Glomerular endothelial cell (primary cell): ENCODE measurements around the gene GDPGP1. TPM values are rescaled to one million over a fixed set of nuclear protein-coding genes. Genes with fewer than 3 reads are reported as not detected.
"Not testable (repeated sequence)": the region's sequence is repeated elsewhere in the genome, so short reads cannot be mapped to it uniquely, and the experiment has no call there.

Source experiments
- DNase-seq: peaks from one replicate; pipeline ENCODE4 v3.0.0-alpha.2; 2011; ENCODE audit warnings: low read depth, low spot score; ENCODE audit errors: extremely low read depth
- total RNA-seq: library from RNA; depleted of rRNA; stranded (reverse); fragments of >200 nt; gene quantifications from 2 replicates; pipeline ENCODE4 v1.2.3, GENCODE V29; 2015

GDPGP1 gene, protein sequence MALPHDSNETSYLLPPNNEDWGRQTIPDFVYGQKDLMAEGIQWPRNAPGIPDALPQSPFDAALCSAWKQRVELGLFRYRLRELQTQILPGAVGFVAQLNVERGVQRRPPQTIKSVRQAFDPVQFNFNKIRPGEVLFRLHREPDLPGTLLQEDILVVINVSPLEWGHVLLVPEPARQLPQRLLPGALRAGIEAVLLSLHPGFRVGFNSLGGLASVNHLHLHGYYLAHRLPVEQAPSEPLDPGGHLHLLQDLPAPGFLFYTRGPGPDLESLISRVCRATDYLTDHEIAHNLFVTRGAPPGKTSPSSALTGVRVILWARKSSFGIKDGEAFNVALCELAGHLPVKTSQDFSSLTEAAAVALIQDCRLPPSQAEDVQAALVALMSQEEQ
- total RNA-seq, result 12.4 and 16.4 TPM in 2 replicates

DNA sequence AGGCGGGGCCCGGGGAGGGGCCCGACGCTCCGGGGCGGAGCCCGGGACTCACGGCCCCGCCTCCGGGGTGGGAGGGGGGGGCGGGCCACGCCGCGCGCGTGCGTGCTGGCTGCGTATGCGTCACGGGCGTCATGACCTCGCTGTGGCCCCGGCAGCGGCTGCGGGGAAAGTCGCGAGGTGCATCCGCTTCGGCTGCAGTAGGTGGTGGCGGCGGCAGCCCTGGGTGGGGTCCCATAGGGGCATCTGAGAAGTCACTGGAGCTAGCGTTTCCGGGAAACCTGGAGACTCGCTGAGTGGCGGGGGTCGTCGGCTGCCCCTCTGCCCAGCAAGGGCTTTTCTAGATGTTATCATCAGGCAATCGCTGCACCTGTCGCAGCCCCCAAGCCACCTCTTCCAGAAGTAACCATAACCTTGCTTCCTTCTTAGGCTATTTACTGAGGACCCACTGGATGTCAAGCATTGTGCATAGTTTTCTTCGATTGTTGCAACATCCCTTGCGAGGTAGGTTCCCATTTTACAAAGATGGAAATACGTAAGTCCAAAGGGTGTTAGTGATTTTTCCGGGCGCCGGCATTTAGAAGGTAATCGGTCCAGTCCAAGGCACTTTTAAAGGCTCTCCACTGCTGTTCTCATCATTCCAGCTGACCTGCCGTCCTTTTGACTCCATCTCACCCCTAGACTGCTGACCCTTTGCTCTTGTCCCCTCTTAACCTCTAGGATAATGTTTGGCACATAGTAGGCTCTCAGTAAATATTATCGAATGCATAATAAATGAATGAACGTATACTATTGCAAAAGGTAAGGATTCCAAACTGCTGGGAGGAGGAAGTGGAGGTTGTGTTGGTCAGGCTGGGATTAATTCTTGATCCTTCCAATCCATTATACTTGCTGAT, at the start of gene GDPGP1:
GDPGP1 (plus strand) TSS at position 114 of the 893 bp plus-strand sequence. CDS start 6,700 bp downstream, outside the sequence.
- no peak for DNase-seq

DNA sequence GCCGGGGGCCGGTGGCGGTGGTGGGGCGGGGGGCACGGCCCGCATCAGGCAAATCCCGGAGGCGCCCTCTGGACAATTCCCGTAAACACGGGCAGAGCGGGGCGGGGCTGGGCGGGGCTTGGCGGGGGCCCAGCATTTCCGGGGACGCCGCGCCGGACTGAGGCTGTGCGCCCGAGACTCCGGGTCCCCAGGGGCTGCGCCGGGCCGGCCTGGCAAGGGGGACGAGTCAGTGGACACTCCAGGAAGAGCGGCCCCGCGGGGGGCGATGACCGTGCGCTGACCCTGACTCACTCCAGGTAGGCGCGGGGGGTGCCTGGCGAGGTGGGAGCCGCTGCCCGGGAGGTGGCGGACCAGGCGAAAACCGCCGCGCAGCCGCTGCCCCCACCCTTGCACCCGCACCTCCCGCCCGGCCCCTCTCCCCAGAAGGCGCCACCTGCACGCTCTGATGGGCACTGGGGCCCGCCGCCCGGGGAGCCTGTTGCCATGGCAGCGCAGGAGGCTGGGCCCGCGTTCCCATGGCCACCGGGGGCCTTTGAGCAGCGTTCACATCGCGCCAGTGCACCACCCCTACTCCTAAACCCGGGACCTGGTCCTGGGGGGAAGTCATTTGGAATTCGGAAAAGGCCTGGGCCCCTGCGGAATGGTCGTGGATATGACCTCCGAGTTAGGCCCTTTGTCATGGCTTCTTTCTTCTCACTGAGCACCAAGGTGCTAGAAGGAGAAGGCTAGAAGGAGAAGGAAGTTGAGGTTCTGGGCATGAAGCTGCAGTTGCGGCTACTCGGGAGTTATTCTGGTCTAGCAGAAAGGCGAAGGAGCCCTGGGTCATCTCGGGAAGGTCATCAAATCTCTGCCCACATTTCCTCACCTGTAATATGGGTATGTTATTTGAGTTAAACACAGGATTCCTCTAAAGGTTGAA, 49.0 kb upstream of the GDPGP1 start:
- no peak for DNase-seq

DNA sequence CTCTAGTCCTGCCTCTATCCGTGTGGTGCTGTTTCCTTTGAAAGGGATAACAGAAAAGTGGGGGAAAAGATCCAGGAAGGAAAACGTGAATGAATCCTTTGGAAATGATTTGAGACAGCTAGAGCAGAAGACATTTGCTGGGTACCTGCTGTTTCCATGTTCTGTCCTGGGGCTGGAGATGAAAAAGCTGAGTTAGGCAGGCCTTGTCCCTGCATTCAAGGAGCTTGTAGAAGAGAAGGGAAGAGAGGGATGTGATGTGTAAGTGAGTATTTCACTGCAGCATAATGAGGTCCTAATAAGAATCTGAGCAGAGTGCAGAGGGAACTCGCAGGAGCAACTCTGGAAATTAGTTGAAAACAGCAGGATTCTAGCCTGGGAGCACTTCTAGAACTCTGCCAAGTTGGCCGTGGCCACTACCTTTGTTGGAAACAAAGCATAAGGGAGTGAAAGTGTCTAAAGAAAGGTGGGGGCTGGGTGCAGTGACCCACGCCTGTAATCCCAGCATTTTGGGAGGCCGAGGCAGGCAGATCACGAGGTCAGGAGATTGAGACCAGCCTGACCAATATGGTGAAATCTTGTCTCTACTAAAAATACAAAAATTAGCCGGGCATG, 46.6 kb upstream of the GDPGP1 start:
- DNase-seq, result no peak

DNA sequence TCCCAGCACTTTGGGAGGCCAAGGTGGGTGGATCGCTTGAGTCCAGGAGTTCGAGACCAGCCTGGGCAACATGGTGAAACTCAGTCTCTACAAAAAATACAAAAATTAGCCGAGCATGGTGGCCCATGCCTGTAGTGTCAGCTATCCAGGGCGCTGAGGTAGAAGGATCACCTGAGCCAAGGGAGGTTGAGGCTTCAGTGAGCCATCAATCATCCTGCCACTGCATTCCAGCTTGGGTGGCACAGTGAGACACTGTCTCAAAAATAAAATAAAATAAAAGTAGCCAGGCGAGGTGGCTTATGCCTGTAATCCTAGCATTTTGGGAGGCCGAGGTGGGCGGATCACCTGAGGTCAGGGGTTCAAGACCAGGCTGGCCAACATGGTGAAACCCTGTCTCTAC, 45.9 kb upstream of the GDPGP1 start:
- not testable (repeated sequence) for DNase-seq

DNA sequence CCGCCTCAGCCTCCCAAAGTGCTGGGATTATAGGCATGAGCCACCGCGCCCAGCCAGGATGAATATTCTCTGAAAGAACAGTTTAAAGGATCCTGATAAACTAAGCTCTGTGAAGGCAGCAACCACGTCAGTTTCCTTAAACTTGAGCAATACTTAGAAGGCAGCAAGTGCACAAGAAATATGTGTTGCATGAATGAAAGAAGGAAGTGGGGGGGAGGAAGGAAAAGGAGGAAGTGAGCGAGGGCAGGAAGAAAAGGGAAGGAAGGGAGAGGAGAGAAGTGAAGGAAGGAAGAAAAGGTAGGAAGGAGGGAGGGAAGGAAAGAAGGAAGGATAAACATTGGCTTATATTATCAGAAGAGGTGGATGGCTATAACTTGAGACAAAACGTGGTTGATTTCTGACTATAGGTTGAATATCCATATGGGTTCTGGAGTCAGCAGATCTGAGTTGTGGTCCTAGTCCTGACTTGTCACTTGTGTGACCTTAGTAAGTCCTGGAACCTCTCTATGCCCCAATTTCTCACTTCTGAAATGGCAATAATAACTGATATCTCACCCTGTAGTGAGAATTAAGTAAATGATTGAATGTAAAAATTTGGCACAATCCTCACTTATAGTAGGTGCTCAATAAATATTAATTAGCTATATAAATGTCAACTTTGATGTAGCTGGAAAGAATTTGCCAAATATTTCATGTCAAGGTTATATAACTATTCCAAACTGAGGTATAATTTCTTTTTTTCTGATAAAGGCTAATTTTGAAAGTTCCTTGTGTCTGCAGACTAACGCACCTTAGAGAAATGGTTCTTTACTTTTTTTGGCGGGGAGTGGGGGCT, 44.9 kb upstream of the GDPGP1 start:
- no peak for DNase-seq

DNA sequence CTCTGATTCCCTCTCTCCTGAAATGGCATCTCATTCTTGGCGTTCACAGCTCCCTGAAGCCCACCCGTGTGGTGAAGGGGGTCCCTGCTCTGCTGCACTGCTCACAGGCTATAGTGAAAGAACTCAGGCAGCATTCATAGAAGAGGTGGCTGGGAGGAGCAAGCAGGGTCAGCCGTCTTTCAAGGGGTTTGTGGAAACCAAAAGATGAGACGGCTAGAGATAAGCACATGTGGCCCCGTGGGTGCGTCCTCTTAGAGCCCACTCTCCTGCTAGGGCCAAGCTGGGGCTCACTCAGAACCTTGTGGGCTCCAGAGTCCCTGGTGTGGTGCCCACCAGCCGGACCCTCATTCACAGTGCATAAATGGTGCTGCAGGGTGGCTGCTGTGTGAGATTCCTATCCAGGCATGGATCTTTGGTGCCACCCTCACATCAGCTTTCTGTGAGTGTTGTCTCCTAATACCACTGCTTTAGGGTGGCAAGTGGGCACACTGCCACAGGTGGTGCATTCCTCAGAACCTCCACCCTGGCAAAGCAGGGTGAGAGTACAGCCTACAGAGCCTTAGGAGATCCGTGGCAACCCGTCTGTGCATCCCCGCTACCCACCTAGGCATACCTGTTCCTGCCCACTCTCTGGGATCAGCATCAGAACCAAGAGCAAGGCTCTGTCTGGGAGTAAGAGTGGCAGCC, 44.1 kb upstream of the GDPGP1 start:
- DNase-seq, result no peak

DNA sequence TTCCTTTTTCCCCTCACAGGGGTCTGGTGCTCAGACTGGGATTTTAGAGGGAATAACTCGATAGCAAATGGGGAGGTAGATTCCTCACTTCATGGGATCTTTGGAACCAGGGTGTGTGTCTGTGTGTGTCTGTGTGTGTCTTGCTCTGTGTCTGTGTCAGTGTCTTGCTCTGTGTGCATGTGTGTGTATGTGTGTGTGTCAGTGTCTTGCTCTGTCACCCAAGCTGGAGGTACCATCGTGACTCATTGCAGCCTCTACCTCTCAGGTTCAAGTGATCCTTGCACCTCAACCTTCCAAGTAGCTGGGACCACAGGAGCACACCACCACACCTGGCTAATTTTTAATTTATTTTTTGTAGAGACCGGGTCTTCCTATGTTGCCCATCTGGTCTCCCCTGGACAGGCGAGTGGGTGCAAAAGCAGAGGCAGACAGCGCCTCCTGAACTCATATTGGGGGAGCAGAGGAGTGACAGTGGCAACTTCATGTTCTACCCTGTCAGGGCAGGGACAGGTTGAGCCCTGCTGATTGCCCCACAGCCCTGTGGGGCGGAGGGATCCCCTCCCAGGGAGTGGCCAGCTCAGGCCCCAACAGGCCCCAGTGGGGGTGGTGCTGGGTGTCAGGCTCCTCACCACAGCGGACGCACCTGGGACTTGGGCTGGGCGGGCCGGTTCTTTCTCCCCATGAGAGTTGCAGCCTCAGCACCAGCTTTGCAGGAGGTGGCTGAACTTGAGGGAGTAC, 43.2 kb upstream of the GDPGP1 start:
- DNase-seq, result no peak

DNA sequence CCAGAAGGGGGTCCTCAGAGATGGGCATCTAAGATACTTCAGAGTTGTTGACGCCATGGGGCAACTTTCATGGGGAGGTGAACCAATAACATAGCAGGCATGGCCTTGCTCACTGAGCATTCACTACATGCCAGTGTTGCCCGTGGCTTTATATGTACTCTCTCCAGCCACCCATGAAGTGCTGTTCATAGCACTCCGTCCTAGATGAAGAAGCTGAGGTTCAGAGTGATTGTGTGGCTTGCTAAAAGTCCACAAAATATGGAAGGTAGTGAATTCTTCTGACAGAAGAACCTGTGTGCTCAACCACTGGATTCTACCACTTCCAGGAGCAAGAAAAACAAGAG, 42.7 kb upstream of the GDPGP1 start:
- no peak for DNase-seq

DNA sequence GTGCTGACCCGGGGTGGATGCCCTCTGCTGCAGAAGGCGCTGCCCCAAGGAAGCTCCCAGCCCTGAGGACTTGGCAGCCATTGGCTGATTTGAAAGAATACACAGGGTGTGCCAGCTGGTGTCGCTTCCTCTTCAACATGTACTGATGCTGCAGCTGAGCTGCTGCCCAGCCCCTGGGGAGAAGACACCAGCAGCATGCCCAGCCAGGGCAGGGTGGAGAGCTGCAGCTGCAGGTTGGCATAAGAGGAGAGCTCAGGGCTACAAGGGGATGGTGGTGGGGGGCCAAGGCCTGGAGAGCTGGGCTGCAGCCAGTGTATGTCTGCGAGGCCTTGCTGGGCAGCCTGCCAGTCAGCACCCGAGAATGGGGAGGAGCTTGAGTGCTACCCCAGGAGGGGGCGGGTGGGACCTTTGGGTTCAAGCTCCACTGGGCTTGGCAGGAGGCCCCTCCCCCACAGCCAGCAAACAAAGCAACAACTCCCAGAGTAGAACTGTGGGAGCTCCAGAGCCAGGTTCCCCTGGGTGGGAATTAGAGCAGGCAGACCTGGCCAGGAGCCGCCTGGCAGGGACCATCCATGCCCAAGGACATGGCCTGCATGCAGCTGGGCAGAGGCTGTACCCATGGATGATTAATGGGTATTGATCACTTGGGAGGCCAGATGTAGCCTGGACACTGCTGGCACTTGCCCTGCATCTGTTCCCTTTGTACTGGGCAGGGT, 42.1 kb upstream of the GDPGP1 start:
- DNase-seq, result no peak

DNA sequence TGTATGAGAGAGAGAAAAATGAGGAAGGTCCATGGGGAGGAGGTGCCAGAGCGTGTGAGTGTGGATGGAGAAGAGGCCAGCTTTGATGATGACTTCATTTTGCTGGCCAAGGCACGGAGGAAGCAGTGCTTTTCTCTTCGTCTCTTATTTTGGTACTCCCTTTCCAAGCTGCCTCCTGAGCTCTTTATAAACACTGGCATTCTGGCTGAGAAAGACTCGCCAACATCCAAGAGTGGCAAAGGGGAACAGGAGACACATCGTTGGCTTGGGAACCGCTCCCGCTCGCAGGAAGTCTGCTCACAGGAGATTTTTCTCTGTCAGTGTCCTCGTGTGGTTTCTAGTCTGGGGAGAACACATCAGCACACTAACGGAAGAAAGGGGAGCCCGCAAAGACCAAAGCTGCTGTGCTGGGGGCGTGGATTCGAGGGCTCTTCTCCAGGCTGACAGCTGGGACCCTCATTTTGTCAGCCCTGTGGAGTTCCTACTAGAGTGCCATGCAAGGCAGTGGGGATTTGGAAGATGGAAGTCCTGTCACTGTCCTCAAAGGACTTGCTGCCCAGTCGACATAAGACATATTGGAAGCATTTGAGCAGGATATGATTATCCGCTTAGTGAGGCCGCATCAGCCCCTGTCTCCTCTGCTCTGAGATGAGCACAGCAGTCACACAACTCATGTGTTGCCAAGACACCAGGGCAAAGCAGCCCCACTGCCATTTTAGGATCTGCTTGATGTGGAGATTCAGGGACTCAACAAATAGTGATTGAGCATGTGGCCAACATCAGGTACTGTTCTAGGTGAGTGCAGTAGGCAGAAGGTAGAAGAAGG, 40.8 kb upstream of the GDPGP1 start:
- no peak for DNase-seq

DNA sequence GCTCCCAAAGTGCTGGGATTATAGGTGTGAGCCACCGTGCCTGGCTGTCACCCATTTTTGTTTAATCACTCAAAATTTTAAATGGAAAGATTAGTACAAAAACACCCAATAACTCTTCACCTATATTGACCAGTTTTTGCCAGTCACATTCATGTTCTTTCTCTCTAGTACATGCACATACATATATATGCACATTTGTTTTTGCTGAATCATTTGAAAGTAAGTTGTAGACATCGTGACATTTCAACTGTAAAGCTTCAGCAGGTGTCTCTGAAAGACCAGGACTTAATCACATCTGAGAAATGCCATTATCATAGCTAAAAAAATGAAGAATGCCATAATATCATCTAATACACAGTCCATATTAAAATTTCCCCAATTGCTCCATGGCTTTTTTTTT, 39.4 kb upstream of the GDPGP1 start:
- no peak for DNase-seq

DNA sequence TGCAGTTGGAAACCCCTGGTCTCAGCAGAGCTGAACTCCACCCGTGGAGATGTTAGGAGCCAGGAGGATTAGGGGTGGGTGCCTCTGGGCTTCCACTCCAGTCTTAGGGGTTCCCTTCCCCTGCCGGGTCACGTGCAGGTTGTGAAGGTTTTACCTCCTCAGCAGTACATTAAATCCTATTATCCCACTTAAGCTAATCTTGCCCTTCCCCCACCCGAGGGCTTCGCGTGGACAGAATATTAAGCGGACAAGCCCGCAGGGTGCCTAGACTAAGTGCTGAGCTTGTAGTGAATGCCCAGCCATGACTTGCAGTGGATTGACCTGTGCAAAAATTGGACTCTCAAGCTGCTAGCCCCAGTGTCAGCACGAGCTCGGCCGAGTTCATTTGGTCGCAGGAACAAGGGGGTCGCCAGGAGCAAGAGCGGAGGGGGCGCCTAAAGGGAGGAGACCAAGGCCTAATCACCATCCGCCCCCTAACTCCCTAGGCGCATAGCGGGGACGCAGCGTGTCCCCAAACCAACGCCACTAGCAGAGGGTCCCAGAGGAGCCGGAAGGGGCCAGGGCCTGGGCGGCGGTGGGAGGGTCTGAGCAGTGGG, 33.4 kb upstream of the GDPGP1 start:
- no peak for DNase-seq

DNA sequence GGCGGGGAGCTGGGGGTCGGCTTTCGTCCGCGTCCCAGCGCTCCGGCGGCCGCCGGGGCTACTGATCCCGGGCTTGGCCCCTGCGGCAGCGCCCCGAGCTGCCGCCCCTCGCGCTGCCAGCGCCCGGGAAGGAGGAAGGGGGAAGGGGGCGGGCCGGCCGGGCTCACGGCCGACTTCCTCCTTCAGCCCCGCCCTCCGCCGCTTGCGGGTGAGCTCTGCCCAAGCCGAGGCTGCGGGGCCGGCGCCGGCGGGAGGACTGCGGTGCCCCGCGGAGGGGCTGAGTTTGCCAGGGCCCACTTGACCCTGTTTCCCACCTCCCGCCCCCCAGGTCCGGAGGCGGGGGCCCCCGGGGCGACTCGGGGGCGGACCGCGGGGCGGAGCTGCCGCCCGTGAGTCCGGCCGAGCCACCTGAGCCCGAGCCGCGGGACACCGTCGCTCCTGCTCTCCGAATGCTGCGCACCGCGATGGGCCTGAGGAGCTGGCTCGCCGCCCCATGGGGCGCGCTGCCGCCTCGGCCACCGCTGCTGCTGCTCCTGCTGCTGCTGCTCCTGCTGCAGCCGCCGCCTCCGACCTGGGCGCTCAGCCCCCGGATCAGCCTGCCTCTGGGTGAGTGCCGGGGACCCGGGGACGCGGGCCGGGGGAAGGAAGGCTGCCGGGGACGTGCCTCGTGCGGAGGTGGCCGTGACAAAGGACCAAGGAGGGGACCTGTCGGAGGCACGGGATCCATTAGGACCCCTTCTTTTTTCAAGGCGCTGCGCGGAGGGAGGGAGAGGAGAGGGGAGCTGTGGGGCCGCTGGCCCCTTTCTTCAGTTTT, 32.7 kb upstream of the GDPGP1 start, which contains the start of gene SEMA4B:
SEMA4B (plus strand) TSS at position 201 of the 814 bp plus-strand sequence; CDS start at position 450, 249 bp downstream.
- DNase-seq, result no peak

DNA sequence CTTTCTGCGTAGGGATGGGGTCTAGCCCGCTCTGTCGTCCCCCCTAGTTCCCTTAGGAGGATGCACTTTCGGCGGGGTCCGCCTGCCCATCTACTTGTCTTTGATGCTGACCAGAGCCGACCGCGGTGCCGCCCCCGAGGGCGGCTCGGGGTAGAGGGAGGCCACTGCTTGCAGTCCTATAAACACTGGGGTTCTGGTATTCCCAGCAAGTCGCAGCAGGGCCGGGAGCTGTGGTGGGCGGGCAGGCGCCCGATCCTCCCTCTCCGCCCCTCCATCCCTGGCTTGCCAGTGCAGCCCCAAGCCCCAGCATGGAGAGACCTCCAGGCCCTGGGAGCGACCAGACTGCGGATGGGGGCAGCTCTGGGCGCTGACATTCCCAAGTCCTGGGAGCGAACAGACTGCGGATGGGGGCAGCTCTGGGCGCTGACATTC, 32.0 kb upstream of the GDPGP1 start:
- DNase-seq, result no peak

DNA sequence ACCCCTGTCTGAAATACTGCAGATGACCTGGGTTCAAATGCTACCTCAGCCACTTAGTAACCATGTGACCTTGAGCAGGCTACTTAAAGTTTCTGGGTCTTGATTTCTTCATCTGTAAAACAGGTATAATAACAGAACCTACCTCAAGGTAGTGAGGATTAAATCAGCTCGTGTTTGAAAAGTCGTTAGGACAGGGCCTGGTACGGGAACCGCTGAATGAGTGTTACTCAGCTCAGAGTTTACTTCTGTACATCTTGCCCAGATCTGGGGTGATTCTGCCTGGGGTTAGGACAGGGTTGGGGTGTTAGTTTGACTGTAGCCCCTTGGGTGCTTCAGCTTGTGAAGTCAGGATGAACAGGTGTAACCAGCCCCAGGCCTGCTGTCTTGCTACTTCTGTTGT, 31.1 kb upstream of the GDPGP1 start:
- no peak for DNase-seq
